Fibroblast of lung (primary cell): ENCODE results near the gene OCA2.

Experiments
- CTCF ChIP-seq, 2 donors: IDR thresholded peaks in 1 of 2; conservative IDR thresholded peaks in 1 of 2; 1 replicate in 1 of 2; 2 replicates in 1 of 2; pipeline ENCODE4 v1.5.1; 2011 to 2012; ENCODE audit warnings: low read length in 2 of 2, control low read depth in 1 of 2, inconsistent platforms in 1 of 2, low read depth in 1 of 2, mild to moderate bottlenecking in 1 of 2
- EZH2 ChIP-seq: IDR thresholded peaks from 2 replicates; pipeline ENCODE4 v1.5.1; 2012; ENCODE audit warnings: low read length, control low read depth, mild to moderate bottlenecking; ENCODE audit errors: missing control alignments

- TF ChIP-seq CTCF (conservative IDR thresholded peaks at IDR 0.05 in 1 of 2, IDR thresholded peaks at IDR 0.05 in 1 of 2; ENCODE audit: low read depth in 1 of 2, low read length in 2 of 2), result no peak
- no peak for TF ChIP-seq EZH2
Observed at GRCh38 chr15:27707257-27707656, 391.9 kb downstream of the OCA2 start.
